Epithelial cell of prostate (primary cell): ENCODE results near the gene RAB3IP.
A peak's percentile ranks its signal among the peaks of the same experiment; 100 is the strongest.

Experiments used
- DNase-seq: peaks from one replicate; pipeline ENCODE4 v3.0.0-alpha.2; 2011; ENCODE audit warnings: low read depth, low spot score
- H3K27ac ChIP-seq: fragments of 450-650 bp; 2 replicates; pipeline ENCODE4 v1.5.1; 2017; ENCODE audit warnings: mild to moderate bottlenecking

Gene RAB3IP

GRCh38 chr12:69738351-69739286 lies at the start of gene RAB3IP:
Gene RAB3IP (plus strand): TSS chr12:69738860. CDS start chr12:69755409, 16,549 bp downstream.
- no peak for DNase-seq
- H3K27ac ChIP-seq: peak within 1 kb of the TSS; percentile 72

- DNase-seq: no peak
- H3K27ac ChIP-seq: peak overlapping the region; percentile 61
Observed at GRCh38 chr12:69689638-69690037, 49.0 kb upstream of the RAB3IP start.

GRCh38 chr12:69694123-69694522 lies 44.5 kb upstream of the RAB3IP start:
- DNase-seq: no peak
- H3K27ac ChIP-seq: no peak overlapping the region

- DNase-seq: no peak
- no peak overlapping the region for H3K27ac ChIP-seq
Observed at GRCh38 chr12:69698054-69698453, 40.6 kb upstream of the RAB3IP start.

GRCh38 chr12:69698769-69699540 lies 39.7 kb upstream of the RAB3IP start, which contains the start of gene BEST3:
Gene BEST3 (minus strand): TSS chr12:69699303. CDS start chr12:69697798, 1,505 bp downstream.
- no peak for DNase-seq
- H3K27ac ChIP-seq: no peak within 1 kb of the TSS

- no peak for DNase-seq
- H3K27ac ChIP-seq: no peak overlapping the region
Observed at GRCh38 chr12:69701826-69702225, 36.8 kb upstream of the RAB3IP start.

GRCh38 chr12:69703146-69703642 lies 35.5 kb upstream of the RAB3IP start:
- DNase-seq: no peak
- H3K27ac ChIP-seq: no peak overlapping the region

- no peak overlapping the region for H3K27ac ChIP-seq
- no peak for DNase-seq
Observed at GRCh38 chr12:69704357-69704756, 34.3 kb upstream of the RAB3IP start.

- H3K27ac ChIP-seq: no peak overlapping the region
- DNase-seq: no peak
Observed at GRCh38 chr12:69708649-69709048, 30.0 kb upstream of the RAB3IP start.

GRCh38 chr12:69712826-69713225 lies 25.8 kb upstream of the RAB3IP start:
- H3K27ac ChIP-seq: no peak overlapping the region
- peak; percentile 6 for DNase-seq

- no peak for DNase-seq
- H3K27ac ChIP-seq: no peak overlapping the region
Observed at GRCh38 chr12:69714542-69714941, 24.1 kb upstream of the RAB3IP start.

- no peak for DNase-seq
- H3K27ac ChIP-seq: no peak overlapping the region
Observed at GRCh38 chr12:69719336-69720316, 19.0 kb upstream of the RAB3IP start.

- H3K27ac ChIP-seq: no peak overlapping the region
- DNase-seq: no peak
Observed at GRCh38 chr12:69720750-69721149, 17.9 kb upstream of the RAB3IP start.

GRCh38 chr12:69726922-69727321 lies 11.7 kb upstream of the RAB3IP start:
- no peak for DNase-seq
- no peak overlapping the region for H3K27ac ChIP-seq

GRCh38 chr12:69732088-69732487 lies 6.6 kb upstream of the RAB3IP start:
- H3K27ac ChIP-seq: no peak overlapping the region
- DNase-seq: no peak

GRCh38 chr12:69733638-69734037 lies 5.0 kb upstream of the RAB3IP start:
- H3K27ac ChIP-seq: no peak overlapping the region
- DNase-seq: no peak

- peak overlapping the region; percentile 72 for H3K27ac ChIP-seq
- DNase-seq: no peak
Observed at GRCh38 chr12:69739287-69740191, 879 bp downstream of the RAB3IP start.

- no peak overlapping the region for H3K27ac ChIP-seq
- DNase-seq: no peak
Observed at GRCh38 chr12:69744109-69744508, 5.4 kb downstream of the RAB3IP start.

GRCh38 chr12:69751476-69751875 lies 12.8 kb downstream of the RAB3IP start:
- DNase-seq: no peak
- no peak overlapping the region for H3K27ac ChIP-seq
